ENCODE measurements around the gene HMCN2. TPM values are rescaled to one million over a fixed set of nuclear protein-coding genes. Genes with fewer than 3 reads are reported as not detected.

The HMCN2 gene
- total and polyA plus RNA-seq, 2 donors (not counting 3 experiments of a cell fraction or from before 2014, with no cell fraction given) = 0.04 to 0.24 TPM

- TF ChIP-seq POLR2AphosphoS5 (IDR thresholded peaks at IDR 0.05; ENCODE audit: insufficient read depth, low read depth, low read length) (no peak), POLR2A (IDR thresholded peaks at IDR 0.05; ENCODE audit: low read depth, low read length) (no peak), EZH2 (IDR thresholded peaks at IDR 0.05; ENCODE audit: borderline replicate concordance, low read depth, low read length, severe bottlenecking) (no peak), GATA2 (IDR thresholded peaks at IDR 0.05; ENCODE audit: insufficient read depth, insufficient read length, low read depth, low read length) (no peak), FOS (IDR thresholded peaks at IDR 0.05; ENCODE audit: borderline replicate concordance, insufficient read depth, low read length) (no peak)
- TF ChIP-seq, protein P1, sequence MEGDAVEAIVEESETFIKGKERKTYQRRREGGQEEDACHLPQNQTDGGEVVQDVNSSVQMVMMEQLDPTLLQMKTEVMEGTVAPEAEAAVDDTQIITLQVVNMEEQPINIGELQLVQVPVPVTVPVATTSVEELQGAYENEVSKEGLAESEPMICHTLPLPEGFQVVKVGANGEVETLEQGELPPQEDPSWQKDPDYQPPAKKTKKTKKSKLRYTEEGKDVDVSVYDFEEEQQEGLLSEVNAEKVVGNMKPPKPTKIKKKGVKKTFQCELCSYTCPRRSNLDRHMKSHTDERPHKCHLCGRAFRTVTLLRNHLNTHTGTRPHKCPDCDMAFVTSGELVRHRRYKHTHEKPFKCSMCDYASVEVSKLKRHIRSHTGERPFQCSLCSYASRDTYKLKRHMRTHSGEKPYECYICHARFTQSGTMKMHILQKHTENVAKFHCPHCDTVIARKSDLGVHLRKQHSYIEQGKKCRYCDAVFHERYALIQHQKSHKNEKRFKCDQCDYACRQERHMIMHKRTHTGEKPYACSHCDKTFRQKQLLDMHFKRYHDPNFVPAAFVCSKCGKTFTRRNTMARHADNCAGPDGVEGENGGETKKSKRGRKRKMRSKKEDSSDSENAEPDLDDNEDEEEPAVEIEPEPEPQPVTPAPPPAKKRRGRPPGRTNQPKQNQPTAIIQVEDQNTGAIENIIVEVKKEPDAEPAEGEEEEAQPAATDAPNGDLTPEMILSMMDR (IDR thresholded peaks at IDR 0.05; ENCODE audit: extremely low read depth in 1 of 2, insufficient read depth in 1 of 2, low read depth in 1 of 2, low read length in 2 of 2) = no peak
- no peaks in the 10 kb centered on the region for H3K79me2 ChIP-seq (ENCODE audit: control insufficient read depth, insufficient read depth, low read length)
- ChIA-PET POLR2A (no interaction called here), CTCF (no interaction called here)
- H3K9ac ChIP-seq (replicated peaks; ENCODE audit: extremely low read depth, insufficient read depth, low read length) = no peak overlapping the region
- no peaks in the 10 kb centered on the region for H3K9me1 ChIP-seq (replicated peaks; ENCODE audit: control insufficient read depth, extremely low read depth, insufficient read depth, low read length)
- no peak for DNase-seq (ENCODE audit: low read depth, low spot score)
- H4K20me1 ChIP-seq (replicated peaks; ENCODE audit: control insufficient read depth, extremely low read depth, insufficient read depth, low read length) = no peaks in the 10 kb centered on the region
- no peaks in the 10 kb centered on the region for H3K27me3 ChIP-seq (ENCODE audit: control insufficient read depth in 2 of 2, insufficient read depth in 2 of 2, low read length in 2 of 2)
- H3K27ac ChIP-seq (ENCODE audit: insufficient read depth, low read depth, low read length) = no peak overlapping the region
- FAIRE-seq = no peak
- no TSS peak for BruUV-seq (replicated peaks)
- intact Hi-C loops (cut with micrococcal nuclease) (no loop called here), dilution Hi-C loops (cut with MboI; ENCODE audit: extremely low pct_ligation_motif_present, low sequenced_read_pairs) (no loop called here)
- H3K4me2 ChIP-seq (ENCODE audit: insufficient read depth, low read length) = no peak overlapping the region
- H3K9me3 ChIP-seq (replicated peaks; ENCODE audit: control insufficient read depth, insufficient read depth, low read length) = no peaks in the 10 kb centered on the region
- no peak overlapping the region for H2AFZ ChIP-seq (ENCODE audit: low read depth, low read length)
- no peak overlapping the region for H3K4me3 ChIP-seq (replicated peaks in 1 of 3; ENCODE audit: insufficient read depth in 1 of 3, low read depth in 1 of 3, low read length in 3 of 3)
- no peaks in the 10 kb centered on the region for H3K36me3 ChIP-seq (ENCODE audit: control insufficient read depth in 2 of 2, extremely low read depth in 1 of 2, insufficient read depth in 2 of 2, low read length in 2 of 2)
- H3K4me1 ChIP-seq (ENCODE audit: control insufficient read depth, extremely low read depth, insufficient read depth, low read length) = no peaks in the 10 kb centered on the region
Observed at GRCh38 chr9:130351343-130351742, 85.8 kb downstream of the HMCN2 start.

DNA sequence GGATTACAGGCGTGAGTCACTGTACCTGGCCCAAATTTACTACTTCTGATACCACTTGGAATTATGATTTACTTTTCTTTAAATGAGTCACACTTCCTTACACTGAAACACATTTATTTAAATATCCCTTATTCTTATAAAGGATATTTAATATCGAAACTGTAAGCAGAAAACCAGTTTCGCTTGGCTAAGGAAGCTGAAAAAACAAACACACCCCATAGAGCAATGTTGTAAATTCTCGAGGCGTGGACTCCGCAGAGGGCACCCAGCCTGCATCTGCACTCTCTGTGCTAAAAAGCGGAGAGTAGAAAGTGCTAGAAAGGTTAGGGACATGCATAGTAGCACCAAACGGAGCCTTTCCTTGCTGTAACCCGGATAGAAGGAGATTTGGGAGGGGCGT is 86.5 kb downstream of the HMCN2 start:
- dilution Hi-C loops (cut with MboI; ENCODE audit: extremely low pct_ligation_motif_present, low sequenced_read_pairs) = no loop called here
- Histone ChIP-seq H4K20me1 (replicated peaks; ENCODE audit: control insufficient read depth, extremely low read depth, insufficient read depth, low read length) (no peaks in the 10 kb centered on the region), H3K9ac (replicated peaks; ENCODE audit: extremely low read depth, insufficient read depth, low read length) (no peak overlapping the region), H2AFZ (ENCODE audit: low read depth, low read length) (no peak overlapping the region), H3K9me3 (replicated peaks; ENCODE audit: control insufficient read depth, insufficient read depth, low read length) (no peaks in the 10 kb centered on the region), H3K79me2 (ENCODE audit: control insufficient read depth, insufficient read depth, low read length) (no peaks in the 10 kb centered on the region), H3K4me2 (ENCODE audit: insufficient read depth, low read length) (peak overlapping the region; percentile 16), H3K27me3 (ENCODE audit: control insufficient read depth in 2 of 2, insufficient read depth in 2 of 2, low read length in 2 of 2) (no peaks in the 10 kb centered on the region), H3K4me1 (ENCODE audit: control insufficient read depth, extremely low read depth, insufficient read depth, low read length) (no peaks in the 10 kb centered on the region), H3K36me3 (ENCODE audit: control insufficient read depth in 2 of 2, extremely low read depth in 1 of 2, insufficient read depth in 2 of 2, low read length in 2 of 2) (no peaks in the 10 kb centered on the region), H3K27ac (ENCODE audit: insufficient read depth, low read depth, low read length) (no peak overlapping the region), H3K9me1 (replicated peaks; ENCODE audit: control insufficient read depth, extremely low read depth, insufficient read depth, low read length) (no peaks in the 10 kb centered on the region), H3K4me3 (replicated peaks in 1 of 3; ENCODE audit: insufficient read depth in 1 of 3, low read depth in 1 of 3, low read length in 3 of 3) (no peak overlapping the region)
- TF ChIP-seq, protein P2, sequence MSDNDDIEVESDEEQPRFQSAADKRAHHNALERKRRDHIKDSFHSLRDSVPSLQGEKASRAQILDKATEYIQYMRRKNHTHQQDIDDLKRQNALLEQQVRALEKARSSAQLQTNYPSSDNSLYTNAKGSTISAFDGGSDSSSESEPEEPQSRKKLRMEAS (IDR thresholded peaks at IDR 0.05; ENCODE audit: insufficient read depth, insufficient read length) = no peak
- no peak for TF ChIP-seq MYC (IDR thresholded peaks at IDR 0.05; ENCODE audit: low read depth, low read length)
- TF ChIP-seq EZH2 (IDR thresholded peaks at IDR 0.05; ENCODE audit: borderline replicate concordance, low read depth, low read length, severe bottlenecking) = no peak
- TF ChIP-seq POLR2A (IDR thresholded peaks at IDR 0.05; ENCODE audit: low read depth, low read length) = no peak
- no peak for TF ChIP-seq POLR2AphosphoS5 (IDR thresholded peaks at IDR 0.05; ENCODE audit: insufficient read depth, low read depth, low read length)
- no peak for TF ChIP-seq GATA2 (IDR thresholded peaks at IDR 0.05; ENCODE audit: insufficient read depth, insufficient read length, low read depth, low read length)
- no TSS peak for BruUV-seq (replicated peaks)
- intact Hi-C loops (cut with micrococcal nuclease) = no loop called here
- FAIRE-seq (no peak), DNase-seq (ENCODE audit: low read depth, low spot score) (no peak)
- ChIA-PET POLR2A (no interaction called here), CTCF (no interaction called here)
